Measurements from ENCODE around the gene SACM1L.
"Not testable (repeated sequence)": the region's sequence is repeated elsewhere in the genome, so short reads cannot be mapped to it uniquely, and the experiment has no call there.

The SACM1L gene

GRCh38 chr3:45695166-45695565 lies 6.0 kb downstream of the SACM1L start:
- not testable (repeated sequence) for DNase-seq

GRCh38 chr3:45700570-45701073 lies 11.4 kb downstream of the SACM1L start:
- DNase-seq, result no peak

GRCh38 chr3:45701172-45701867 lies 12.1 kb downstream of the SACM1L start:
- DNase-seq, result no peak

GRCh38 chr3:45704301-45704943 lies 15.2 kb downstream of the SACM1L start:
- DNase-seq, result no peak

GRCh38 chr3:45705839-45706808 lies 16.9 kb downstream of the SACM1L start:
- no peak for DNase-seq

- no peak for DNase-seq
Measured at GRCh38 chr3:45711931-45712330, 22.7 kb downstream of the SACM1L start.

- DNase-seq, result no peak
Measured at GRCh38 chr3:45712434-45713110, 23.4 kb downstream of the SACM1L start.

GRCh38 chr3:45715945-45716344 lies 26.7 kb downstream of the SACM1L start:
- no peak for DNase-seq

GRCh38 chr3:45716790-45717336 lies 27.7 kb downstream of the SACM1L start:
- no peak for DNase-seq

GRCh38 chr3:45719655-45720487 lies 30.7 kb downstream of the SACM1L start:
- DNase-seq, result no peak

- DNase-seq, result no peak
Measured at GRCh38 chr3:45724911-45725310, 35.7 kb downstream of the SACM1L start.

- no peak for DNase-seq
Measured at GRCh38 chr3:45729614-45730013, 40.4 kb downstream of the SACM1L start.

GRCh38 chr3:45730409-45731154 lies 41.4 kb downstream of the SACM1L start:
- DNase-seq, result no peak

- no peak for DNase-seq
Measured at GRCh38 chr3:45736707-45737106, 47.5 kb downstream of the SACM1L start.

GRCh38 chr3:45737234-45737633 lies 48.0 kb downstream of the SACM1L start:
- DNase-seq, result no peak

- no peak for DNase-seq
Measured at GRCh38 chr3:45739991-45740390, 50.8 kb downstream of the SACM1L start.

- no peak for DNase-seq
Measured at GRCh38 chr3:45741247-45741646, 52.1 kb downstream of the SACM1L start.

GRCh38 chr3:45741742-45742460 lies 52.7 kb downstream of the SACM1L start:
- no peak for DNase-seq

- no peak for DNase-seq
Measured at GRCh38 chr3:45742461-45743089, 53.4 kb downstream of the SACM1L start.

Measured in activated effector memory CD4-positive, alpha-beta T cell treated with Interleukin-2 at 50 U/mL for 16 hours (primary cell).